Measurements from ENCODE around the gene ZNF335.

- TF ChIP-seq CTCF (conservative IDR thresholded peaks at IDR 0.05; ENCODE audit: low read length), result no peak
- TF ChIP-seq EZH2phosphoT487 (IDR thresholded peaks at IDR 0.05; ENCODE audit: borderline replicate concordance), result no peak
Measured at GRCh38 chr20:45926731-45927070, 45.3 kb downstream of the ZNF335 start.

Measured in Loucy (cell line).